WTC11 (cell line): ENCODE data around the gene IVD. TPM values are rescaled to one million over a fixed set of nuclear protein-coding genes. Genes with fewer than 3 reads are reported as not detected.

Source experiments
- ATAC-seq: fragments of 200-7000 bp; cut with Tn5 transposase; 2 replicates; pipeline ENCODE4 v1.10.0; 2021; ENCODE audit warnings: mild to moderate bottlenecking, moderate library complexity
- CTCF ChIA-PET: fragments of 300-600 bp; sonication (Branson Sonifier 250); formaldehyde crosslinking; loops from one replicate; lab custom pipeline; 2021; ENCODE audit warnings: antibody characterized with exemption; lab: Charles Lee
- POLR2A ChIA-PET: fragments of 350-600 bp; sonication (Branson Sonifier 250); formaldehyde crosslinking; loops from one replicate; lab custom pipeline; 2021; ENCODE audit warnings: antibody characterized with exemption; lab: Charles Lee
- DNase-seq: peaks from one replicate; pipeline ENCODE4 v3.0.0; 2021; ENCODE audit warnings: low spot score
- H3K27ac Mint-ChIP-seq: 2 replicates; pipeline ENCODE4 v1.8.0; 2021; ENCODE audit warnings: mixed read lengths
- H3K27me3 Mint-ChIP-seq: 2 replicates; pipeline ENCODE4 v1.8.0; 2021; ENCODE audit warnings: low read depth, mild to moderate bottlenecking, moderate library complexity, mixed read lengths
- H3K36me3 Mint-ChIP-seq: 2 replicates; pipeline ENCODE4 v1.8.0; 2021; ENCODE audit warnings: mixed read lengths
- H3K4me1 Mint-ChIP-seq: 2 replicates; pipeline ENCODE4 v1.8.0; 2022; ENCODE audit warnings: mixed read lengths
- H3K4me3 Mint-ChIP-seq: 2 replicates; pipeline ENCODE4 v1.8.0; 2021; ENCODE audit warnings: mild to moderate bottlenecking, moderate library complexity, mixed read lengths
- H3K9me3 Mint-ChIP-seq: 2 replicates; pipeline ENCODE4 v1.8.0; 2021; ENCODE audit warnings: mixed read lengths
- ESRRA ChIP-seq: sonication (generic); formaldehyde crosslinking; IDR thresholded peaks from 2 replicates; pipeline ENCODE4 v1.8.1; 2022; ENCODE audit warnings: mild to moderate bottlenecking, missing genetic modification reagents, borderline replicate concordance
- ETV6 ChIP-seq: sonication (generic); formaldehyde crosslinking; IDR thresholded peaks from 2 replicates; pipeline ENCODE4 v1.8.1; 2022; ENCODE audit warnings: mild to moderate bottlenecking, missing genetic modification reagents
- FOXP1 ChIP-seq: sonication (generic); formaldehyde crosslinking; IDR thresholded peaks from 2 replicates; pipeline ENCODE4 v1.8.0; 2022; ENCODE audit warnings: missing genetic modification reagents, mild to moderate bottlenecking, moderate library complexity, borderline replicate concordance
- GABPB1 ChIP-seq: sonication (generic); formaldehyde crosslinking; IDR thresholded peaks from 2 replicates; pipeline ENCODE4 v1.8.1; 2023; ENCODE audit warnings: mild to moderate bottlenecking, missing genetic modification reagents
- GRHL2 ChIP-seq: fragments of 250-450 bp; sonication (Bioruptor Pico); IDR thresholded peaks from 2 replicates; pipeline ENCODE4 v1.8.0; 2022; ENCODE audit warnings: mild to moderate bottlenecking, moderate library complexity; ENCODE audit not compliant: insufficient replicate concordance, severe bottlenecking
- GTF2I ChIP-seq: fragments of 250-450 bp; sonication (Bioruptor Pico); conservative IDR thresholded peaks from 2 replicates; pipeline ENCODE4 v1.4.0; 2021; ENCODE audit warnings: mild to moderate bottlenecking
- KAT7 ChIP-seq: sonication (generic); formaldehyde crosslinking; IDR thresholded peaks from 2 replicates; pipeline ENCODE4 v1.8.1; 2023; ENCODE audit warnings: missing genetic modification reagents, mild to moderate bottlenecking, borderline replicate concordance
- OVOL2 ChIP-seq: fragments of 250-450 bp; sonication (Bioruptor Pico); IDR thresholded peaks from 2 replicates; pipeline ENCODE4 v1.9.0; 2021; ENCODE audit warnings: mild to moderate bottlenecking, borderline replicate concordance
- RELA ChIP-seq: sonication (generic); formaldehyde crosslinking; IDR thresholded peaks from 2 replicates; pipeline ENCODE4 v1.8.1; 2022; ENCODE audit warnings: missing genetic modification reagents, mild to moderate bottlenecking, borderline replicate concordance
- SP1 ChIP-seq: sonication (generic); formaldehyde crosslinking; conservative IDR thresholded peaks from 2 replicates; pipeline ENCODE4 v1.8.1; 2022; ENCODE audit warnings: missing genetic modification reagents
- TCF7 ChIP-seq: sonication (generic); formaldehyde crosslinking; IDR thresholded peaks from 2 replicates; pipeline ENCODE4 v1.8.0; 2022; ENCODE audit warnings: mild to moderate bottlenecking, low read depth, missing genetic modification reagents, moderate library complexity
- ZNF263 ChIP-seq: sonication (generic); formaldehyde crosslinking; IDR thresholded peaks from 2 replicates; pipeline ENCODE4 v1.8.1; 2022; ENCODE audit warnings: low read depth, mild to moderate bottlenecking, moderate library complexity, missing genetic modification reagents
- ZNF396 ChIP-seq: fragments of 250-450 bp; sonication (Bioruptor Pico); IDR thresholded peaks from 2 replicates; pipeline ENCODE4 v1.8.0; 2021; ENCODE audit warnings: mild to moderate bottlenecking, moderate library complexity, borderline replicate concordance
- ZNF423 ChIP-seq: fragments of 250-450 bp; sonication (Bioruptor Pico); IDR thresholded peaks from 2 replicates; pipeline ENCODE4 v2.1.2; 2022; ENCODE audit warnings: mild to moderate bottlenecking, moderate library complexity
- total RNA-seq: library from RNA; stranded (reverse); gene quantifications from 3 replicates; pipeline ENCODE4 v1.2.3, GENCODE V29; 2021
- TF ChIP-seq, protein P1 (sequence below): sonication (generic); formaldehyde crosslinking; IDR thresholded peaks from 2 replicates; pipeline ENCODE4 v1.8.0; 2022; ENCODE audit warnings: mild to moderate bottlenecking, missing genetic modification reagents
- TF ChIP-seq, protein P2 (sequence below): sonication (generic); formaldehyde crosslinking; IDR thresholded peaks from 2 replicates; pipeline ENCODE4 v1.8.1; 2022; ENCODE audit warnings: missing genetic modification reagents, borderline replicate concordance
- TF ChIP-seq, protein P3 (sequence below): sonication (generic); formaldehyde crosslinking; IDR thresholded peaks from 2 replicates; pipeline ENCODE4 v1.8.1; 2022; ENCODE audit warnings: mild to moderate bottlenecking, moderate library complexity, missing genetic modification reagents
- TF ChIP-seq, protein P4 (sequence below): sonication (generic); formaldehyde crosslinking; IDR thresholded peaks from 2 replicates; pipeline ENCODE4 v1.8.1; 2023; ENCODE audit warnings: mild to moderate bottlenecking, missing genetic modification reagents, borderline replicate concordance

The IVD gene
- total RNA-seq, 1 experiment from 2014 or later = 96.1 TPM

DNA sequence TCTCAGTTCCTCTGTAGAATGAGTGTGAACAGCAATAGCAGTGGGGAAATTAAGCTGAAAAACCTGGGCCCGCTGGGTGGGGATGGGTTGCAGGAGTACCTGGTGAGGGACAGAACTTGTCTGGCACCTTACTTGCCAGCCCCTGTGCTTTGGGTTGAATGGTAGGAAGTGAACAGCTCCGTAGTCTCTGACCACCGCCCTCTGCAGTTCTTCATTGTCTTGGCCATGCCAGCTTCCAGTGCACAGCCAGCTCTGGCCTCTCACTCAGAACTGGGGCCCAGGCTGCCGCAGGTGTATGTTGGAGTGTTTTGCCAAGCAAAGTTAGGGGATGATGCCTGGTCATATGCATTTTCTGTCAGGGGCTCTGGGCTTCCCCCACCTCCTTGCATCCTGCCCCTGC lies 51.1 kb downstream of the IVD start:
- ATAC-seq = no peak
- DNase-seq = no peak
- peaks cover 47% of the 10 kb centered on the region for H3K4me1 Mint-ChIP-seq
- no peaks in the 10 kb centered on the region for H3K9me3 Mint-ChIP-seq
- CTCF ChIA-PET = interaction anchor here (0.5 to 1.9 kb wide), 7 partner anchors 12 to 474 kb away, joined by 3 to 9 read pairs (median 3); no protein-coding TSS in a partner anchor
- H3K4me3 Mint-ChIP-seq = no peak overlapping the region
- no peak for TF ChIP-seq GABPB1 (CRISPR knock-in tag)
- no peak for TF ChIP-seq GTF2I
- TF ChIP-seq, protein P1, sequence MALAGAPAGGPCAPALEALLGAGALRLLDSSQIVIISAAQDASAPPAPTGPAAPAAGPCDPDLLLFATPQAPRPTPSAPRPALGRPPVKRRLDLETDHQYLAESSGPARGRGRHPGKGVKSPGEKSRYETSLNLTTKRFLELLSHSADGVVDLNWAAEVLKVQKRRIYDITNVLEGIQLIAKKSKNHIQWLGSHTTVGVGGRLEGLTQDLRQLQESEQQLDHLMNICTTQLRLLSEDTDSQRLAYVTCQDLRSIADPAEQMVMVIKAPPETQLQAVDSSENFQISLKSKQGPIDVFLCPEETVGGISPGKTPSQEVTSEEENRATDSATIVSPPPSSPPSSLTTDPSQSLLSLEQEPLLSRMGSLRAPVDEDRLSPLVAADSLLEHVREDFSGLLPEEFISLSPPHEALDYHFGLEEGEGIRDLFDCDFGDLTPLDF (CRISPR knock-in tag) = no peak
- TF ChIP-seq GRHL2 (CRISPR knock-in tag) = no peak
- no peak for TF ChIP-seq TCF7 (CRISPR knock-in tag)
- no peak for TF ChIP-seq SP1
- TF ChIP-seq, protein P2, sequence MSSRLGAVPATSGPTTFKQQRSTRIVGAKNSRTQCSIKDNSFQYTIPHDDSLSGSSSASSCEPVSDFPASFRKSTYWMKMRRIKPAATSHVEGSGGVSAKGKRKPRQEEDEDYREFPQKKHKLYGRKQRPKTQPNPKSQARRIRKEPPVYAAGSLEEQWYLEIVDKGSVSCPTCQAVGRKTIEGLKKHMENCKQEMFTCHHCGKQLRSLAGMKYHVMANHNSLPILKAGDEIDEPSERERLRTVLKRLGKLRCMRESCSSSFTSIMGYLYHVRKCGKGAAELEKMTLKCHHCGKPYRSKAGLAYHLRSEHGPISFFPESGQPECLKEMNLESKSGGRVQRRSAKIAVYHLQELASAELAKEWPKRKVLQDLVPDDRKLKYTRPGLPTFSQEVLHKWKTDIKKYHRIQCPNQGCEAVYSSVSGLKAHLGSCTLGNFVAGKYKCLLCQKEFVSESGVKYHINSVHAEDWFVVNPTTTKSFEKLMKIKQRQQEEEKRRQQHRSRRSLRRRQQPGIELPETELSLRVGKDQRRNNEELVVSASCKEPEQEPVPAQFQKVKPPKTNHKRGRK = no peak
- no peak for TF ChIP-seq OVOL2 (CRISPR knock-in tag)
- no peak for TF ChIP-seq FOXP1 (CRISPR knock-in tag)
- TF ChIP-seq RELA (CRISPR knock-in tag) = no peak
- TF ChIP-seq, protein P3, sequence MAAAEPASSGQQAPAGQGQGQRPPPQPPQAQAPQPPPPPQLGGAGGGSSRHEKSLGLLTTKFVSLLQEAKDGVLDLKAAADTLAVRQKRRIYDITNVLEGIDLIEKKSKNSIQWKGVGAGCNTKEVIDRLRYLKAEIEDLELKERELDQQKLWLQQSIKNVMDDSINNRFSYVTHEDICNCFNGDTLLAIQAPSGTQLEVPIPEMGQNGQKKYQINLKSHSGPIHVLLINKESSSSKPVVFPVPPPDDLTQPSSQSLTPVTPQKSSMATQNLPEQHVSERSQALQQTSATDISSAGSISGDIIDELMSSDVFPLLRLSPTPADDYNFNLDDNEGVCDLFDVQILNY (CRISPR knock-in tag) = no peak
- TF ChIP-seq ESRRA (CRISPR knock-in tag) = no peak
- TF ChIP-seq ZNF263 (CRISPR knock-in tag) = no peak
- TF ChIP-seq ETV6 (CRISPR knock-in tag) = no peak
- TF ChIP-seq ZNF396 (CRISPR knock-in tag) = no peak
- TF ChIP-seq, protein P4, sequence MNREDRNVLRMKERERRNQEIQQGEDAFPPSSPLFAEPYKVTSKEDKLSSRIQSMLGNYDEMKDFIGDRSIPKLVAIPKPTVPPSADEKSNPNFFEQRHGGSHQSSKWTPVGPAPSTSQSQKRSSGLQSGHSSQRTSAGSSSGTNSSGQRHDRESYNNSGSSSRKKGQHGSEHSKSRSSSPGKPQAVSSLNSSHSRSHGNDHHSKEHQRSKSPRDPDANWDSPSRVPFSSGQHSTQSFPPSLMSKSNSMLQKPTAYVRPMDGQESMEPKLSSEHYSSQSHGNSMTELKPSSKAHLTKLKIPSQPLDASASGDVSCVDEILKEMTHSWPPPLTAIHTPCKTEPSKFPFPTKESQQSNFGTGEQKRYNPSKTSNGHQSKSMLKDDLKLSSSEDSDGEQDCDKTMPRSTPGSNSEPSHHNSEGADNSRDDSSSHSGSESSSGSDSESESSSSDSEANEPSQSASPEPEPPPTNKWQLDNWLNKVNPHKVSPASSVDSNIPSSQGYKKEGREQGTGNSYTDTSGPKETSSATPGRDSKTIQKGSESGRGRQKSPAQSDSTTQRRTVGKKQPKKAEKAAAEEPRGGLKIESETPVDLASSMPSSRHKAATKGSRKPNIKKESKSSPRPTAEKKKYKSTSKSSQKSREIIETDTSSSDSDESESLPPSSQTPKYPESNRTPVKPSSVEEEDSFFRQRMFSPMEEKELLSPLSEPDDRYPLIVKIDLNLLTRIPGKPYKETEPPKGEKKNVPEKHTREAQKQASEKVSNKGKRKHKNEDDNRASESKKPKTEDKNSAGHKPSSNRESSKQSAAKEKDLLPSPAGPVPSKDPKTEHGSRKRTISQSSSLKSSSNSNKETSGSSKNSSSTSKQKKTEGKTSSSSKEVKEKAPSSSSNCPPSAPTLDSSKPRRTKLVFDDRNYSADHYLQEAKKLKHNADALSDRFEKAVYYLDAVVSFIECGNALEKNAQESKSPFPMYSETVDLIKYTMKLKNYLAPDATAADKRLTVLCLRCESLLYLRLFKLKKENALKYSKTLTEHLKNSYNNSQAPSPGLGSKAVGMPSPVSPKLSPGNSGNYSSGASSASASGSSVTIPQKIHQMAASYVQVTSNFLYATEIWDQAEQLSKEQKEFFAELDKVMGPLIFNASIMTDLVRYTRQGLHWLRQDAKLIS = no peak
- TF ChIP-seq ZNF423 (CRISPR knock-in tag) = no peak
- no peak for TF ChIP-seq KAT7 (CRISPR knock-in tag)
- TF ChIP-seq, all 79 proteins: peak for 0
- H3K27me3 Mint-ChIP-seq = no peaks in the 10 kb centered on the region
- H3K27ac Mint-ChIP-seq = peak overlapping the region; percentile 76
- POLR2A ChIA-PET = interaction anchor here (1.0 kb wide), 1 partner anchor 21 kb away, joined by 3 read pairs; no protein-coding TSS in a partner anchor
- H3K36me3 Mint-ChIP-seq = peaks cover 4% of the 10 kb centered on the region
